RWPE1 (cell line): Measurements from ENCODE around the gene MEMO1.
"Not testable (repeated sequence)": the region's sequence is repeated elsewhere in the genome, so short reads cannot be mapped to it uniquely, and the experiment has no call there.

ENCODE experiments used
- CTCF ChIA-PET: fragments of 350-600 bp; sonication (Branson Sonifier 250); formaldehyde crosslinking; extraction: SDS; loops from one replicate; lab custom pipeline; 2021; lab: Yijun Ruan, JAX
- POLR2A ChIA-PET: fragments of 400-600 bp; formaldehyde crosslinking; extraction: SDS; loops from one replicate; lab custom pipeline; 2020; ENCODE audit warnings: antibody characterized with exemption; ENCODE audit not compliant: low non-redundant PET; lab: Yijun Ruan, JAX
- DNase-seq: peaks from one replicate; pipeline ENCODE4 v3.0.0; 2012; ENCODE audit warnings: low spot score
- H3K27ac ChIP-seq: fragments of 450-650 bp; 2 replicates; pipeline ENCODE4 v1.5.1; 2017
- TF ChIP-seq, protein P1 (sequence below): fragments of 450-650 bp; conservative IDR thresholded peaks from 2 replicates; pipeline ENCODE4 v1.5.1; 2017; ENCODE audit warnings: low read depth, mild to moderate bottlenecking

The MEMO1 gene

DNA sequence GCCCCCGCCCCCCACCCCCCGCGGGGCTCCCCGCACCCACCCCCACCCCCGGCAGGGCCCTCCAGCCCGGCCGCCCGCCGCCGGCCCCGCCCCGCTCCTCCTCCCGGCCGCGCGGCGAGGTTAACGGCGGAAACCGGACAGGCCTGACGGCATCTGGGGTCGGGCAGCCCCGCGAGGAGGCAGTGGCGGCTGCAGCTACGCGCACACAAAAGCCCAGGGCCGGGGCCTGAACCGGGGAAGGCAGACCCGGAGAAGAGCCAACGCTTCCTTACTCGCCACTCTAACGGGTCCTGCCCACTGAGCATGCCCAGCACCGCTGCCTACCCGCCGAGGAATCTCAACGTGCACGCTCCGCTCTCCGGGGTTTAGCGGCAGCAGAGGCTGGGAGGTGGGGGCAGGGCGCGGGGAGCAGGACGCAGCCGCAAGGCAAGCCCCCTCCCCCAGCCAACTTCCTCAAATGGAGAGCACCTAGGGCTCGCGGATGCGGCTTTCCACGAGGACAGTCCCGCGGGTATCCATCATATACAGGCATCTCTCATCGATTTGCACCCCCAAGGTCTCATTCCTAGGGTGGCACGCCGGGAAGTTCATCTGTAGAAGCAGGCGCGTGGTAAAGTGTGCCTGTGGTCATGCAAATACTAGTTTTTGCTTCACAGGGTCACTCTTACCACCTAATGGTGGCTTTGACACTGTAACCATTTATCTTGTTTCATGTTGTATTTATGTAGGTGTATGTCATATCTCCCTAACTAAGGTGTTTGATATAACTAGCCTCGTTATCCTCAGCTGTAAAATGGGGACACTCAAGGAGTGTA lies at the start of gene MEMO1:
TSS of gene MEMO1 (minus strand) at position 339 of the 815 bp plus-strand sequence. CDS start 761 bp downstream, outside the sequence.
- DNase-seq = peak; percentile 87
- peak within 1 kb of the TSS; percentile 98 for H3K27ac ChIP-seq
- POLR2A ChIA-PET = interaction anchor here (0.6 kb wide), 1 partner anchor 67 kb away, joined by 5 read pairs; no protein-coding TSS in a partner anchor
- TF ChIP-seq, protein P1, sequence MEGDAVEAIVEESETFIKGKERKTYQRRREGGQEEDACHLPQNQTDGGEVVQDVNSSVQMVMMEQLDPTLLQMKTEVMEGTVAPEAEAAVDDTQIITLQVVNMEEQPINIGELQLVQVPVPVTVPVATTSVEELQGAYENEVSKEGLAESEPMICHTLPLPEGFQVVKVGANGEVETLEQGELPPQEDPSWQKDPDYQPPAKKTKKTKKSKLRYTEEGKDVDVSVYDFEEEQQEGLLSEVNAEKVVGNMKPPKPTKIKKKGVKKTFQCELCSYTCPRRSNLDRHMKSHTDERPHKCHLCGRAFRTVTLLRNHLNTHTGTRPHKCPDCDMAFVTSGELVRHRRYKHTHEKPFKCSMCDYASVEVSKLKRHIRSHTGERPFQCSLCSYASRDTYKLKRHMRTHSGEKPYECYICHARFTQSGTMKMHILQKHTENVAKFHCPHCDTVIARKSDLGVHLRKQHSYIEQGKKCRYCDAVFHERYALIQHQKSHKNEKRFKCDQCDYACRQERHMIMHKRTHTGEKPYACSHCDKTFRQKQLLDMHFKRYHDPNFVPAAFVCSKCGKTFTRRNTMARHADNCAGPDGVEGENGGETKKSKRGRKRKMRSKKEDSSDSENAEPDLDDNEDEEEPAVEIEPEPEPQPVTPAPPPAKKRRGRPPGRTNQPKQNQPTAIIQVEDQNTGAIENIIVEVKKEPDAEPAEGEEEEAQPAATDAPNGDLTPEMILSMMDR = no peak
- CTCF ChIA-PET = no interaction called here

DNA sequence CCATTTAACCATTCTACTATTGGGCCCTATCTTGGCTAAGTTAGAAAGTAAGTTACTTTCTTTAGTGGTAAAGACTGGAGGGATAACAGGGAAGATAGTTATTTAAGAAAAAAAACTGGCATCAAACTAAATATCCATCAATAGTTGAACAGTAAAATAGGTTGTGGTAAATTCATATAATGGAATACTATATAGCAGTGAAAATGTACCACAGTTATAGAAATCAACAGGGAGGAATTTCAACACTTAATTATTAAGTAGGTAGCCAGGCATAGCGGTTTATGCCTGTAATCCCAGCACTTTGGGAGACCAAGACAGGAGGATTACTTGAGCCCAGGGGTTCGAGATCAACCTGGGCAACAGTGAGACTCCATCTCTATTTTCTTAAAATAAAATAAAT lies 49.5 kb upstream of the MEMO1 start:
- ChIA-PET CTCF (no interaction called here), POLR2A (no interaction called here)
- TF ChIP-seq, protein P1 = no peak
- no peak for DNase-seq
- H3K27ac ChIP-seq = no peak overlapping the region

DNA sequence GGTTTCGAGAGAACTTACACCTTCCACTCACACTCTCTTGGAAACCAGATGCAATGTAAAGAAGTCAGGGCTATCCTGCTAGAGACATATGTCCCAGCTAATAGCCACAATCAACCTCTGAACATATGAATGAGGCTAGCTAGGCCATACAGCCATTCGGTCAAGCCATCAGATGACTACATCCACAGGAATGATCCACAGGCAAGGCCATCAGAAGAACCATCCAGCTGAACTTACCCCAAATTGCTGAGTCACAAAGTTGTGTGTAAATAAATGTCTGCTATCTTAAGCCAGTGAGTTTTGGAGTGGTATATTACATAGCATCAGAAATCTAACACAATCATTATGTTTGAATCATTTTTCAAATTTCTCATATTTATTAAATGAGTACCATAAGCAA lies 47.3 kb upstream of the MEMO1 start:
- ChIA-PET POLR2A (no interaction called here), CTCF (no interaction called here)
- DNase-seq = no peak

DNA sequence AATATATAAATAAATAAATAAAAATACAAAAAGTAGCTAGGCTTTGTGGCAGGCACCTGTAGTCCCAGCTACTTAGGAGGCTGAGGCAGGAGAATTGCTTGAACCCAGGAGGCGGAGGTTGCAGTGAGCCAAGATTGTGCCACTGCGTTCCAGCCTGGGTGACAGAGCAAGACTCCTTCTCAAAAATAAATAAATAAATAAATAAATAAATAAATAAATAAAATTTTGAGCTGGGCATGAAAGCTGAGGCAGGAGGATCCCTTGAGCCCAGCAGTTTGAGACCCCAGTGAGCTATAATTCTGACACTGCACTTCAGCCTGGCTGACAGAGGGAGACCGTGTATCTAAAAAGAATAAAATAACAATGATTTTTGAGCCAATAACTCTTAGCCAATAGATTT lies 43.8 kb upstream of the MEMO1 start:
- H3K27ac ChIP-seq, DNase-seq, POLR2A ChIA-PET, CTCF ChIA-PET: not testable (repeated sequence)

More for the DNA sequence above, 47.3 kb upstream of the MEMO1 start:
- TF ChIP-seq, protein P1 = no peak
- no peak overlapping the region for H3K27ac ChIP-seq

DNA sequence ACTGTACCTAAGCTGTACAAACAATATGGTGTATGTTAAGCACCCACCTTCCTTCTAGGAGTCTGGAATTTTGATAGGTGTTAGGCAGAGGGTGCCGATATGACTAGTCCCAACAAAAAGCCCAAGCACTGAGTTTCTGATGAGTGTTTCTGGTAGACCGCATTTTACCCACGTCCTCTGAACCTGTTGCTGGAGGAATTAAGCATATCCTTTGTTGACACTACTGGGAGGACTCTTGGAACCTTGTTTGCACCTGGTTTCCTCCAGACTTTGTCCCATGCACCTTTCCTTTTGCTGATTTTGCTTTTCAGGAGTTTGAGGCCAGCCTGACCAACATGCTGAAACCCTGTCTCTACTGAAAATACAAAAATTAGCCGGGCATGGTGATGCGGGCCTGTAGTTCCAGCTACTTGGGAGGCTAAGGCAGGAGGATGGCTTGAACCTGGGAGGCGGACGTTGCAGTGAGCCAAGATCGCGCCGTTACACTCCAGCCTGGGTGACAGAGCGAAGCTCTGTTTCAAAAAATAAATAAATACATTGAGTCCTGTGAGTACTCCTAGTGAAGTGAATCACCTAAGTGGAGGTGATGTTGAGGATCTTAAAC lies 41.1 kb upstream of the MEMO1 start:
- DNase-seq = no peak
- ChIA-PET CTCF (interaction anchor here (0.5 to 1.0 kb wide), 5 partner anchors 9 to 1776 kb away, joined by 3 to 4 read pairs (median 3); no protein-coding TSS in a partner anchor), POLR2A (no interaction called here)
- TF ChIP-seq, protein P1 = no peak
- H3K27ac ChIP-seq = no peak overlapping the region

DNA sequence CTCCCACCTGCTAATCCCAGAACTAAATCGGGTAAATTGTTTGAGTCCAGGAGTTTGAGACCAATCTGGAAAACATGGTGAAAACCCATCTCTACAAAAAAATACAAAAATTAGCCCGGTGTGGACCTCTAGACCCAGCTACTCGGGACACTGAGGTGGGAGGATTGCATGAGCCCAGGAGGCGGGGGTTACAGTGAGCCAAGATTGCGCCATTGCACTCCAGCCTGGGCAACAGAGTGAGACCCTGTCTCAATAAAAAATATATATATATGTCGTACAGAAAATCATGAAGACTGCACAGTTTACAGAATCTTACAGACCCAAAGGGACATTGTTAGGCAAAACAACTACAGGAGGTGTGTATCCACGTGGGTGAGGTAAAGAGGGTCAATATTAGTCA lies 32.8 kb upstream of the MEMO1 start:
- H3K27ac ChIP-seq = no peak overlapping the region
- TF ChIP-seq, protein P1 = no peak
- no peak for DNase-seq
- ChIA-PET POLR2A (no interaction called here), CTCF (no interaction called here)
